C4-2B (cell line): ENCODE results near the gene SPG7.

Experiments used
- ZFX ChIP-seq: fragments of 450-650 bp; IDR thresholded peaks from 2 replicates; pipeline ENCODE4 v1.6.1; 2017
- TF ChIP-seq, protein P1 (sequence below): fragments of 450-650 bp; conservative IDR thresholded peaks from 2 replicates; pipeline ENCODE4 v1.5.1; 2017; ENCODE audit warnings: mild to moderate bottlenecking

DNA sequence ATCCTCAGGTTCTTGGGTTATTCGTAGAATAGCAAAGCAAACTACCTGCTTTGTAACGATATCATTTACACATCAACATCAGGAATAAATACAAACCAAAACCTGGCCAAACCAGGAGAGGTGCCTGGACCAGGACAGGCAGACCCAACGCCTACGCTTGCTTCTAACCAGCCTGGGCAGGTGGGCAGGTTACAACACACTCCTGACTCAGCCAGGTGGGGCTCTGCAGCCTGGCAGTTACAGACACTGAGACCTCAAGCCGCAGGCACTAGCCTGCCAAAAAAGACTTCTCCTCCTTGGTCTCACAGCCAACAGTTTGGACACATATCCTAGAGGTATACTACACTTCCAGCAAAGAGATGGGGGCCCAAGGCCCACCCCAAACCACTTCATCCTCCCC lies 31.8 kb upstream of the SPG7 start:
- TF ChIP-seq, protein P1, sequence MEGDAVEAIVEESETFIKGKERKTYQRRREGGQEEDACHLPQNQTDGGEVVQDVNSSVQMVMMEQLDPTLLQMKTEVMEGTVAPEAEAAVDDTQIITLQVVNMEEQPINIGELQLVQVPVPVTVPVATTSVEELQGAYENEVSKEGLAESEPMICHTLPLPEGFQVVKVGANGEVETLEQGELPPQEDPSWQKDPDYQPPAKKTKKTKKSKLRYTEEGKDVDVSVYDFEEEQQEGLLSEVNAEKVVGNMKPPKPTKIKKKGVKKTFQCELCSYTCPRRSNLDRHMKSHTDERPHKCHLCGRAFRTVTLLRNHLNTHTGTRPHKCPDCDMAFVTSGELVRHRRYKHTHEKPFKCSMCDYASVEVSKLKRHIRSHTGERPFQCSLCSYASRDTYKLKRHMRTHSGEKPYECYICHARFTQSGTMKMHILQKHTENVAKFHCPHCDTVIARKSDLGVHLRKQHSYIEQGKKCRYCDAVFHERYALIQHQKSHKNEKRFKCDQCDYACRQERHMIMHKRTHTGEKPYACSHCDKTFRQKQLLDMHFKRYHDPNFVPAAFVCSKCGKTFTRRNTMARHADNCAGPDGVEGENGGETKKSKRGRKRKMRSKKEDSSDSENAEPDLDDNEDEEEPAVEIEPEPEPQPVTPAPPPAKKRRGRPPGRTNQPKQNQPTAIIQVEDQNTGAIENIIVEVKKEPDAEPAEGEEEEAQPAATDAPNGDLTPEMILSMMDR: no peak
- no peak for TF ChIP-seq ZFX
